Measurements from ENCODE around the gene DARS1. TPM values are rescaled to one million over a fixed set of nuclear protein-coding genes. Genes with fewer than 3 reads are reported as not detected.
A peak's percentile ranks its signal among the peaks of the same experiment; 100 is the strongest.

The DARS1 gene
- total and polyA plus RNA-seq, 5 donors from 2014 or later, result 51.8 to 144 (median 128) TPM

- peaks cover 6 to 24% (median 15%) of the 10 kb centered on the region in 4 donors for H3K4me1 Mint-ChIP-seq
- ATAC-seq (ENCODE audit: low read depth in 2 of 2), result no peak
- H3K4me3 ChIP-seq (ENCODE audit: low read depth, low read length), result no peak overlapping the region
- no peaks in the 10 kb centered on the region for H3K9me3 ChIP-seq (ENCODE audit: control insufficient read depth in 2 of 2, low read length in 2 of 2)
- H3K27me3 ChIP-seq (ENCODE audit: control insufficient read depth, insufficient read depth, low read length), result no peaks in the 10 kb centered on the region
- H3K4me1 ChIP-seq (ENCODE audit: control insufficient read depth, insufficient read depth, low read length, poor library complexity, severe bottlenecking), result peaks cover 13% of the 10 kb centered on the region
- no peak overlapping the region for H3K27ac ChIP-seq (ENCODE audit: insufficient read depth, low read length, poor library complexity, severe bottlenecking)
- H3K36me3 ChIP-seq (ENCODE audit: control insufficient read depth, insufficient read depth, low read length), result no peaks in the 10 kb centered on the region
- no peaks in the 10 kb centered on the region for H3K27me3 Mint-ChIP-seq
- H3K9me3 Mint-ChIP-seq, result no peaks in the 10 kb centered on the region
- no peak overlapping the region for H3K4me3 Mint-ChIP-seq
- no peak for DNase-seq
- H3K36me3 Mint-ChIP-seq, result peaks cover 12% of the 10 kb centered on the region
- no peak overlapping the region for H3K27ac Mint-ChIP-seq
These were observed 20.2 kb upstream of the DARS1 start for GRCh38 chr2:136005462-136006196.

- Histone ChIP-seq H3K27ac (ENCODE audit: insufficient read depth, low read length, poor library complexity, severe bottlenecking) (no peak overlapping the region), H3K4me1 (ENCODE audit: control insufficient read depth, insufficient read depth, low read length, poor library complexity, severe bottlenecking) (peaks cover 13% of the 10 kb centered on the region), H3K9me3 (ENCODE audit: control insufficient read depth in 2 of 2, low read length in 2 of 2) (no peaks in the 10 kb centered on the region), H3K36me3 (ENCODE audit: control insufficient read depth, insufficient read depth, low read length) (no peaks in the 10 kb centered on the region), H3K27me3 (ENCODE audit: control insufficient read depth, insufficient read depth, low read length) (no peaks in the 10 kb centered on the region), H3K4me3 (ENCODE audit: low read depth, low read length) (no peak overlapping the region)
- H3K9me3 Mint-ChIP-seq, result no peaks in the 10 kb centered on the region
- H3K27me3 Mint-ChIP-seq, result no peaks in the 10 kb centered on the region
- no peak overlapping the region for H3K4me3 Mint-ChIP-seq
- H3K4me1 Mint-ChIP-seq, result peaks cover 6 to 28% (median 15%) of the 10 kb centered on the region in 4 donors
- no peak for DNase-seq
- H3K27ac Mint-ChIP-seq, result peak overlapping the region in 1 of 3 donors; percentile 81
- no peak for ATAC-seq (ENCODE audit: low read depth in 2 of 2)
- H3K36me3 Mint-ChIP-seq, result peaks cover 12% of the 10 kb centered on the region
These were observed 19.5 kb upstream of the DARS1 start for GRCh38 chr2:136004965-136005364.

- Mint-ChIP-seq H3K4me1 (peaks cover 0 to 17% (median 6%) of the 10 kb centered on the region in 4 donors), H3K9me3 (peaks cover 0 to 1% (median 0%) of the 10 kb centered on the region in 7 donors), H3K4me3 (no peak overlapping the region), H3K27ac (peak overlapping the region in 1 of 3 donors; percentile 55), H3K36me3 (peaks cover 12% of the 10 kb centered on the region), H3K27me3 (no peaks in the 10 kb centered on the region)
- Histone ChIP-seq H3K9me3 (ENCODE audit: control insufficient read depth in 2 of 2, low read length in 2 of 2) (no peaks in the 10 kb centered on the region), H3K4me3 (ENCODE audit: low read depth, low read length) (no peak overlapping the region), H3K27ac (ENCODE audit: insufficient read depth, low read length, poor library complexity, severe bottlenecking) (no peak overlapping the region), H3K4me1 (ENCODE audit: control insufficient read depth, insufficient read depth, low read length, poor library complexity, severe bottlenecking) (no peaks in the 10 kb centered on the region), H3K27me3 (ENCODE audit: control insufficient read depth, insufficient read depth, low read length) (no peaks in the 10 kb centered on the region), H3K36me3 (ENCODE audit: control insufficient read depth, insufficient read depth, low read length) (no peaks in the 10 kb centered on the region)
- no peak for DNase-seq
- no peak for ATAC-seq (ENCODE audit: low read depth in 2 of 2)
These were observed 15.7 kb upstream of the DARS1 start for GRCh38 chr2:136001131-136001530.

GRCh38 chr2:136000502-136000901 lies 15.1 kb upstream of the DARS1 start:
- no peaks in the 10 kb centered on the region for H3K4me1 ChIP-seq (ENCODE audit: control insufficient read depth, insufficient read depth, low read length, poor library complexity, severe bottlenecking)
- no peaks in the 10 kb centered on the region for H3K27me3 ChIP-seq (ENCODE audit: control insufficient read depth, insufficient read depth, low read length)
- peaks cover 0 to 1% (median 0%) of the 10 kb centered on the region in 7 donors for H3K9me3 Mint-ChIP-seq
- H3K36me3 Mint-ChIP-seq, result peaks cover 12% of the 10 kb centered on the region
- no peaks in the 10 kb centered on the region for H3K36me3 ChIP-seq (ENCODE audit: control insufficient read depth, insufficient read depth, low read length)
- no peak overlapping the region for H3K4me3 ChIP-seq (ENCODE audit: low read depth, low read length)
- H3K9me3 ChIP-seq (ENCODE audit: control insufficient read depth in 2 of 2, low read length in 2 of 2), result no peaks in the 10 kb centered on the region
- DNase-seq (peak in 1 of 3 donors; percentile 40), ATAC-seq (ENCODE audit: low read depth in 2 of 2) (peak in 1 of 2 donors; percentile 18)
- no peak overlapping the region for H3K27ac ChIP-seq (ENCODE audit: insufficient read depth, low read length, poor library complexity, severe bottlenecking)
- no peak overlapping the region for H3K4me3 Mint-ChIP-seq
- peaks cover 0 to 17% (median 4%) of the 10 kb centered on the region in 4 donors for H3K4me1 Mint-ChIP-seq
- H3K27me3 Mint-ChIP-seq, result no peaks in the 10 kb centered on the region
- peak overlapping the region in 2 of 3 donors; percentile 39 to 55 for H3K27ac Mint-ChIP-seq

GRCh38 chr2:135999899-136000298 lies 14.5 kb upstream of the DARS1 start:
- Histone ChIP-seq H3K27ac (ENCODE audit: insufficient read depth, low read length, poor library complexity, severe bottlenecking) (no peak overlapping the region), H3K27me3 (ENCODE audit: control insufficient read depth, insufficient read depth, low read length) (no peaks in the 10 kb centered on the region), H3K9me3 (ENCODE audit: control insufficient read depth in 2 of 2, low read length in 2 of 2) (no peaks in the 10 kb centered on the region), H3K4me1 (ENCODE audit: control insufficient read depth, insufficient read depth, low read length, poor library complexity, severe bottlenecking) (no peaks in the 10 kb centered on the region), H3K36me3 (ENCODE audit: control insufficient read depth, insufficient read depth, low read length) (no peaks in the 10 kb centered on the region), H3K4me3 (ENCODE audit: low read depth, low read length) (no peak overlapping the region)
- Mint-ChIP-seq H3K4me1 (peaks cover 0 to 17% (median 4%) of the 10 kb centered on the region in 4 donors), H3K9me3 (peaks cover 0 to 1% (median 0%) of the 10 kb centered on the region in 7 donors), H3K27ac (peak overlapping the region in 1 of 3 donors; percentile 38), H3K36me3 (peaks cover 12% of the 10 kb centered on the region), H3K4me3 (no peak overlapping the region), H3K27me3 (no peaks in the 10 kb centered on the region)
- DNase-seq, result no peak
- no peak for ATAC-seq (ENCODE audit: low read depth in 2 of 2)

- Histone ChIP-seq H3K36me3 (ENCODE audit: control insufficient read depth, insufficient read depth, low read length) (no peaks in the 10 kb centered on the region), H3K4me1 (ENCODE audit: control insufficient read depth, insufficient read depth, low read length, poor library complexity, severe bottlenecking) (no peaks in the 10 kb centered on the region), H3K9me3 (ENCODE audit: control insufficient read depth in 2 of 2, low read length in 2 of 2) (no peaks in the 10 kb centered on the region), H3K4me3 (ENCODE audit: low read depth, low read length) (no peak overlapping the region), H3K27me3 (ENCODE audit: control insufficient read depth, insufficient read depth, low read length) (no peaks in the 10 kb centered on the region), H3K27ac (ENCODE audit: insufficient read depth, low read length, poor library complexity, severe bottlenecking) (no peak overlapping the region)
- Mint-ChIP-seq H3K27me3 (no peaks in the 10 kb centered on the region), H3K27ac (no peak overlapping the region), H3K4me3 (no peak overlapping the region), H3K9me3 (peaks cover 0 to 4% (median 0%) of the 10 kb centered on the region in 7 donors), H3K4me1 (peaks cover 0 to 17% (median 7%) of the 10 kb centered on the region in 4 donors), H3K36me3 (peaks cover 9% of the 10 kb centered on the region)
- DNase-seq, result no peak
- no peak for ATAC-seq (ENCODE audit: low read depth in 2 of 2)
These were observed 13.5 kb upstream of the DARS1 start for GRCh38 chr2:135998879-135999278.

- Mint-ChIP-seq H3K4me3 (no peak overlapping the region), H3K36me3 (peaks cover 5% of the 10 kb centered on the region), H3K9me3 (peaks cover 0 to 4% (median 0%) of the 10 kb centered on the region in 7 donors), H3K27me3 (no peaks in the 10 kb centered on the region), H3K4me1 (peaks cover 0 to 15% (median 5%) of the 10 kb centered on the region in 4 donors), H3K27ac (peak overlapping the region in 1 of 3 donors; percentile 44)
- Histone ChIP-seq H3K27ac (ENCODE audit: insufficient read depth, low read length, poor library complexity, severe bottlenecking) (no peak overlapping the region), H3K4me1 (ENCODE audit: control insufficient read depth, insufficient read depth, low read length, poor library complexity, severe bottlenecking) (no peaks in the 10 kb centered on the region), H3K36me3 (ENCODE audit: control insufficient read depth, insufficient read depth, low read length) (no peaks in the 10 kb centered on the region), H3K4me3 (ENCODE audit: low read depth, low read length) (no peak overlapping the region), H3K27me3 (ENCODE audit: control insufficient read depth, insufficient read depth, low read length) (no peaks in the 10 kb centered on the region), H3K9me3 (ENCODE audit: control insufficient read depth in 2 of 2, low read length in 2 of 2) (no peaks in the 10 kb centered on the region)
- ATAC-seq (ENCODE audit: low read depth in 2 of 2) (peak in 1 of 2 donors; percentile 40), DNase-seq (no peak)
These were observed 12.0 kb upstream of the DARS1 start for GRCh38 chr2:135997380-135997779.

- no peaks in the 10 kb centered on the region for H3K4me1 ChIP-seq (ENCODE audit: control insufficient read depth, insufficient read depth, low read length, poor library complexity, severe bottlenecking)
These were observed 10.9 kb upstream of the DARS1 start for GRCh38 chr2:135996304-135996703.

More at GRCh38 chr2:135996304-135996703, 10.9 kb upstream of the DARS1 start:
- Mint-ChIP-seq H3K27ac (no peak overlapping the region), H3K9me3 (peaks cover 0 to 4% (median 0%) of the 10 kb centered on the region in 7 donors), H3K36me3 (peaks cover 11% of the 10 kb centered on the region), H3K27me3 (no peaks in the 10 kb centered on the region), H3K4me3 (no peak overlapping the region), H3K4me1 (peaks cover 0 to 13% (median 5%) of the 10 kb centered on the region in 4 donors)
- no peak overlapping the region for H3K4me3 ChIP-seq (ENCODE audit: low read depth, low read length)
- DNase-seq (no peak), ATAC-seq (ENCODE audit: low read depth in 2 of 2) (no peak)
- H3K27ac ChIP-seq (ENCODE audit: insufficient read depth, low read length, poor library complexity, severe bottlenecking), result no peak overlapping the region
- no peaks in the 10 kb centered on the region for H3K9me3 ChIP-seq (ENCODE audit: control insufficient read depth in 2 of 2, low read length in 2 of 2)
- no peaks in the 10 kb centered on the region for H3K36me3 ChIP-seq (ENCODE audit: control insufficient read depth, insufficient read depth, low read length)
- H3K27me3 ChIP-seq (ENCODE audit: control insufficient read depth, insufficient read depth, low read length), result no peaks in the 10 kb centered on the region
